Activated CD4-positive, CD25-positive, alpha-beta regulatory T cell (primary cell): Measurements from ENCODE around the gene ARFGAP1.

ENCODE experiments used
- DNase-seq, 4 experiments: peaks; one replicate each; lab custom pipeline; 2025; lab: John Stamatoyannopoulos, UW

ARFGAP1 gene

GRCh38 chr20:63259734-63260460, 12.7 kb upstream of the ARFGAP1 start:
- no peak for DNase-seq

GRCh38 chr20:63260521-63260920, 12.1 kb upstream of the ARFGAP1 start:
- no peak for DNase-seq

- DNase-seq, result no peak
Observed at GRCh38 chr20:63261060-63261794, 11.4 kb upstream of the ARFGAP1 start.

- no peak for DNase-seq
Observed at GRCh38 chr20:63261795-63262528, 10.7 kb upstream of the ARFGAP1 start.

GRCh38 chr20:63262836-63263235, 9.8 kb upstream of the ARFGAP1 start:
- DNase-seq, result no peak

- DNase-seq, result no peak
Observed at GRCh38 chr20:63264000-63264399, 8.6 kb upstream of the ARFGAP1 start.

GRCh38 chr20:63264519-63264918, 8.1 kb upstream of the ARFGAP1 start:
- DNase-seq, result no peak

- no peak for DNase-seq
Observed at GRCh38 chr20:63265891-63266515, 6.6 kb upstream of the ARFGAP1 start.

- no peak for DNase-seq
Observed at GRCh38 chr20:63267691-63268090, 4.9 kb upstream of the ARFGAP1 start.

GRCh38 chr20:63268256-63268655, 4.4 kb upstream of the ARFGAP1 start:
- no peak for DNase-seq

- no peak for DNase-seq
Observed at GRCh38 chr20:63268671-63269439, 3.8 kb upstream of the ARFGAP1 start.

GRCh38 chr20:63269724-63270123, 2.9 kb upstream of the ARFGAP1 start:
- DNase-seq, result no peak

GRCh38 chr20:63270606-63271325, 1.8 kb upstream of the ARFGAP1 start:
- no peak for DNase-seq

GRCh38 chr20:63273059-63273579, 506 bp downstream of the ARFGAP1 start:
- no peak for DNase-seq

GRCh38 chr20:63273635-63274380, 1.2 kb downstream of the ARFGAP1 start:
- DNase-seq, result no peak

- DNase-seq, result no peak
Observed at GRCh38 chr20:63274381-63275228, 2.0 kb downstream of the ARFGAP1 start.

GRCh38 chr20:63275825-63276224, 3.2 kb downstream of the ARFGAP1 start:
- no peak for DNase-seq

GRCh38 chr20:63276956-63277355, 4.3 kb downstream of the ARFGAP1 start:
- DNase-seq, result no peak
